K562 (cell line): ENCODE measurements around the gene CFAP20DC. TPM values are rescaled to one million over a fixed set of nuclear protein-coding genes. Genes with fewer than 3 reads are reported as not detected.
A peak's percentile ranks its signal among the peaks of the same experiment; 100 is the strongest.
"Not testable (repeated sequence)": the region's sequence is repeated elsewhere in the genome, so short reads cannot be mapped to it uniquely, and the experiment has no call there.

Experiments
- ATAC-seq: fragments of 200-7000 bp; cut with Tn5 transposase; 3 replicates; pipeline ENCODE4 v1.9.1; 2020; ENCODE audit warnings: moderate library complexity
- BruUV-seq: library from RNA; stranded (reverse); fragments of 400-500 nt; replicated peaks from 2 replicates; lab custom pipeline; 2021; lab: Mats Ljungman, UMichigan
- CTCF ChIA-PET: fragments of 300-600 bp; formaldehyde crosslinking; extraction: SDS; loops from one replicate; lab custom pipeline; 2021; ENCODE audit warnings: low intra/inter-chr PET ratio; lab: Yijun Ruan, JAX
- POLR2A ChIA-PET: fragments of 300-600, 350-650 bp; sonication (Branson Sonifier 250); formaldehyde crosslinking; extraction: SDS; loops from one replicate; lab custom pipeline; 2021; ENCODE audit warnings: antibody characterized with exemption, inconsistent platforms; lab: Yijun Ruan, JAX
- DNase-seq, 4 experiments: peaks; one replicate each; pipeline versions ENCODE4 v3.0.0 to v3.0.0-alpha.2; 2011 to 2018; ENCODE audit warnings: low spot score in 3 of 4, mixed read lengths in 3 of 4; ENCODE audit errors: extremely low read depth in 1 of 4
- FAIRE-seq: peaks from 2 replicates; lab custom pipeline; 2011; peaks lifted over from hg19 to GRCh38; lab: Jason Lieb, UNC
- H2AFZ ChIP-seq: 2 replicates; pipeline ENCODE4 v1.6.0; 2011; ENCODE audit warnings: low read depth, low read length, control low read depth, inconsistent platforms
- H3K27ac ChIP-seq: fragments of 200-600 bp; 3 replicates; pipeline ENCODE4 v1.8.0; 2011; ENCODE audit warnings: low read depth, mild to moderate bottlenecking, control low read depth, inconsistent platforms, low read length, moderate library complexity, mixed read lengths; ENCODE audit errors: extremely low read depth
- H3K27me3 ChIP-seq, 2 experiments: fragments of 300-600 bp in 1 of 2; 2 replicates in 1 of 2; 3 replicates in 1 of 2; pipeline versions ENCODE4 v1.6.0 to v1.8.0; 2011; ENCODE audit warnings: inconsistent platforms in 2 of 2, low read length in 2 of 2, mild to moderate bottlenecking in 1 of 2, mixed read lengths in 1 of 2, moderate library complexity in 1 of 2; ENCODE audit not compliant: control insufficient read depth in 2 of 2, insufficient read depth in 2 of 2
- H3K36me3 ChIP-seq: fragments of 300-600 bp; 3 replicates; pipeline ENCODE4 v1.8.0; 2011; ENCODE audit warnings: mild to moderate bottlenecking, low read length, inconsistent platforms; ENCODE audit not compliant: control insufficient read depth, insufficient read depth
- H3K4me1 ChIP-seq, 2 experiments: fragments of 200-600 bp in 1 of 2; replicated peaks in 1 of 2; 2 replicates in 1 of 2; 3 replicates in 1 of 2; pipeline versions ENCODE4 v1.5.1 to v1.8.0; 2011; ENCODE audit warnings: inconsistent platforms in 2 of 2, low read length in 2 of 2, mild to moderate bottlenecking in 1 of 2, mixed read lengths in 1 of 2, moderate library complexity in 1 of 2; ENCODE audit not compliant: control insufficient read depth in 2 of 2, insufficient read depth in 2 of 2
- H3K4me2 ChIP-seq: 2 replicates; pipeline ENCODE4 v1.6.1; 2011; ENCODE audit warnings: low read length, control low read depth, inconsistent platforms, mixed read lengths; ENCODE audit not compliant: insufficient read depth
- H3K4me3 ChIP-seq: fragments of 200-600 bp; sonication (generic), shearing (Covaris generic); 2 replicates; pipeline ENCODE4 v1.5.1; 2016; ENCODE audit warnings: control low read depth, inconsistent platforms
- H3K79me2 ChIP-seq: fragments of 200-600 bp; 3 replicates; pipeline ENCODE4 v1.8.0; 2011; ENCODE audit warnings: low read length, inconsistent platforms; ENCODE audit not compliant: control insufficient read depth, insufficient read depth
- H3K9ac ChIP-seq, 2 experiments: 2 replicates each; pipeline versions ENCODE4 v1.6.0 to v1.6.1; 2011; ENCODE audit warnings: low read depth in 2 of 2, low read length in 2 of 2, control low read depth in 1 of 2, inconsistent platforms in 1 of 2, mild to moderate bottlenecking in 1 of 2, mixed read lengths in 1 of 2; ENCODE audit not compliant: insufficient read depth in 1 of 2
- H3K9me1 ChIP-seq: one replicate; pipeline ENCODE4 v1.6.0; 2011; ENCODE audit warnings: inconsistent platforms, mild to moderate bottlenecking, low read length, moderate library complexity; ENCODE audit not compliant: control insufficient read depth, insufficient read depth
- H3K9me3 ChIP-seq: replicated peaks from 2 replicates; pipeline ENCODE4 v1.5.1; 2011; ENCODE audit warnings: low read depth, low read length, inconsistent platforms; ENCODE audit not compliant: control insufficient read depth, insufficient read depth
- H4K20me1 ChIP-seq: replicated peaks from 2 replicates; pipeline ENCODE4 v1.6.1; 2011; ENCODE audit warnings: low read length, inconsistent platforms, mixed read lengths; ENCODE audit not compliant: control insufficient read depth, insufficient read depth
- POLR2B ChIP-seq: fragments of 450-650 bp; IDR thresholded peaks from 2 replicates; pipeline ENCODE4 v1.6.1; 2018; ENCODE audit warnings: low read depth; ENCODE audit not compliant: partially characterized antibody
- RBFOX2 ChIP-seq: fragments of 200-400 bp; formaldehyde crosslinking; IDR thresholded peaks from 2 replicates; pipeline ENCODE4 v1.6.1; 2017; ENCODE audit warnings: low read depth, mild to moderate bottlenecking, low read length, moderate library complexity
- ZNF75A ChIP-seq: fragments of 450-650 bp; formaldehyde crosslinking; IDR thresholded peaks from 2 replicates; pipeline ENCODE4 v1.4.0; 2020; ENCODE audit warnings: mild to moderate bottlenecking
- ZNF766 ChIP-seq: fragments of 200-800 bp; sonication (Bioruptor generic); conservative IDR thresholded peaks from 2 replicates; pipeline ENCODE4 v1.6.1; 2016; ENCODE audit warnings: missing genetic modification characterization, missing compliant biosample characterization
- WGBS: fragments of 100-300 bp; shearing (Covaris generic); methylation state at CpG from one replicate; pipeline ENCODE4 v1.1.6; 2016; ENCODE audit warnings: low coverage, mixed read lengths; ENCODE audit not compliant: insufficient coverage; ENCODE audit errors: missing lambda C conversion rate; 5-methylcytosine and 5-hydroxymethylcytosine counted together
- in situ Hi-C: fragments of 300-500 bp; cut with MboI; formaldehyde crosslinking; loops from 4 replicates; pipeline ENCODE4 v1.15.0; 2018; ENCODE audit warnings: inconsistent platforms, mixed read lengths
- intact Hi-C: fragments of 100-400 bp; cut with micrococcal nuclease; formaldehyde crosslinking; loops from 2 replicates; pipeline ENCODE4 v1.14.2; 2022
- polyA plus RNA-seq, 8 experiments: library from polyadenylated mRNA; depleted of rRNA in 4 of 8; stranded (reverse) in 5 of 8; unstranded in 3 of 8; fragments of >200 nt; fragmentation: Nextera tagmentation in 2 of 8; fragmentation: Illumina TruSeq in 1 of 8; extraction: Ambion mirVana in 2 of 8; extraction: Trizol in 1 of 8; gene quantifications; 2 replicates each; pipeline versions ENCODE4 v1.2.1 to v1.2.3, GENCODE V29; 2011 to 2014; ENCODE audit warnings: inconsistent platforms in 1 of 8, missing spikeins in 1 of 8
- total RNA-seq, 7 experiments: library from RNA; depleted of rRNA in 6 of 7; stranded (reverse); fragments of >200 nt in 6 of 7; fragmentation: Illumina TruSeq in 2 of 7; extraction: Trizol in 2 of 7; gene quantifications; 2 replicates each; pipeline versions ENCODE4 v1.2.1 to v1.2.3, GENCODE V29; 2011 to 2021; ENCODE audit warnings: low replicate concordance in 1 of 7
- TF ChIP-seq, protein P1 (sequence below): fragments of 450-650 bp; IDR thresholded peaks from 2 replicates; pipeline ENCODE4 v1.6.1; 2016; ENCODE audit warnings: low read depth

Gene CFAP20DC
- total and polyA plus RNA-seq, 9 of the 15 experiments (the other 6 are each of a cell fraction or from before 2014, with no cell fraction given), result 1.6 to 5.9 (median 4.6) TPM

- TF ChIP-seq, protein P1, sequence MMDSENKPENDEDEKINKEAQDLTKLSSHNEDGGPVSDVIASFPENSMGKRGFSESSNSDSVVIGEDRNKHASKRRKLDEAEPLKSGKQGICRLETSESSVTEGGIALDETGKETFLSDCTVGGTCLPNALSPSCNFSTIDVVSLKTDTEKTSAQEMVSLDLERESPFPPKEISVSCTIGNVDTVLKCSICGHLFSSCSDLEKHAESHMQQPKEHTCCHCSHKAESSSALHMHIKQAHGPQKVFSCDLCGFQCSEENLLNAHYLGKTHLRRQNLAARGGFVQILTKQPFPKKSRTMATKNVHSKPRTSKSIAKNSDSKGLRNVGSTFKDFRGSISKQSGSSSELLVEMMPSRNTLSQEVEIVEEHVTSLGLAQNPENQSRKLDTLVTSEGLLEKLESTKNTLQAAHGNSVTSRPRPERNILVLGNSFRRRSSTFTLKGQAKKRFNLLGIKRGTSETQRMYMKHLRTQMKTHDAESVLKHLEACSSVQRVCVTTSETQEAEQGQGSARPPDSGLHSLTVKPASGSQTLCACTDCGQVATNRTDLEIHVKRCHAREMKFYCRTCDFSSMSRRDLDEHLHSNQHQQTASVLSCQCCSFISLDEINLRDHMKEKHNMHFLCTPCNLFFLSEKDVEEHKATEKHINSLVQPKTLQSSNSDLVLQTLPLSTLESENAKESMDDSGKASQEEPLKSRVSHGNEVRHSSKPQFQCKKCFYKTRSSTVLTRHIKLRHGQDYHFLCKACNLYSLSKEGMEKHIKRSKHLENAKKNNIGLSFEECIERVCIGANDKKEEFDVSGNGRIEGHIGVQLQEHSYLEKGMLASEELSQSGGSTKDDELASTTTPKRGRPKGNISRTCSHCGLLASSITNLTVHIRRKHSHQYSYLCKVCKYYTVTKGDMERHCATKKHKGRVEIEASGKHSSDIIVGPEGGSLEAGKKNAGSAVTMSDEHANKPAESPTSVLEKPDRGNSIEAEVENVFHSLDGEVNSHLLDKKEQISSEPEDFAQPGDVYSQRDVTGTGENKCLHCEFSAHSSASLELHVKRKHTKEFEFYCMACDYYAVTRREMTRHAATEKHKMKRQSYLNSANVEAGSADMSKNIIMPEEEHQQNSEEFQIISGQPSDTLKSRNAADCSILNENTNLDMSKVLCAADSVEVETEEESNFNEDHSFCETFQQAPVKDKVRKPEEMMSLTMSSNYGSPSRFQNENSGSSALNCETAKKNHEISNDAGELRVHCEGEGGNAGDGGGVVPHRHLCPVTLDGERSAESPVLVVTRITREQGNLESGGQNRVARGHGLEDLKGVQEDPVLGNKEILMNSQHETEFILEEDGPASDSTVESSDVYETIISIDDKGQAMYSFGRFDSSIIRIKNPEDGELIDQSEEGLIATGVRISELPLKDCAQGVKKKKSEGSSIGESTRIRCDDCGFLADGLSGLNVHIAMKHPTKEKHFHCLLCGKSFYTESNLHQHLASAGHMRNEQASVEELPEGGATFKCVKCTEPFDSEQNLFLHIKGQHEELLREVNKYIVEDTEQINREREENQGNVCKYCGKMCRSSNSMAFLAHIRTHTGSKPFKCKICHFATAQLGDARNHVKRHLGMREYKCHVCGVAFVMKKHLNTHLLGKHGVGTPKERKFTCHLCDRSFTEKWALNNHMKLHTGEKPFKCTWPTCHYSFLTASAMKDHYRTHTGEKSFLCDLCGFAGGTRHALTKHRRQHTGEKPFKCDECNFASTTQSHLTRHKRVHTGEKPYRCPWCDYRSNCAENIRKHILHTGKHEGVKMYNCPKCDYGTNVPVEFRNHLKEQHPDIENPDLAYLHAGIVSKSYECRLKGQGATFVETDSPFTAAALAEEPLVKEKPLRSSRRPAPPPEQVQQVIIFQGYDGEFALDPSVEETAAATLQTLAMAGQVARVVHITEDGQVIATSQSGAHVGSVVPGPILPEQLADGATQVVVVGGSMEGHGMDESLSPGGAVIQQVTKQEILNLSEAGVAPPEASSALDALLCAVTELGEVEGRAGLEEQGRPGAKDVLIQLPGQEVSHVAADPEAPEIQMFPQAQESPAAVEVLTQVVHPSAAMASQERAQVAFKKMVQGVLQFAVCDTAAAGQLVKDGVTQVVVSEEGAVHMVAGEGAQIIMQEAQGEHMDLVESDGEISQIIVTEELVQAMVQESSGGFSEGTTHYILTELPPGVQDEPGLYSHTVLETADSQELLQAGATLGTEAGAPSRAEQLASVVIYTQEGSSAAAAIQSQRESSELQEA, result no peak
- TF ChIP-seq RBFOX2 (peak; percentile 83), ZNF766 (no peak), ZNF75A (CRISPR knock-in tag) (no peak), POLR2B (peak; percentile 48)
Observed at GRCh38 chr3:59049671-59050331, at the start of gene CFAP20DC (continued).

- 13% methylated on average over 1 of the region's 1 CpG for WGBS
- H3K9me3 ChIP-seq, H3K4me1 ChIP-seq, H4K20me1 ChIP-seq, H3K79me2 ChIP-seq, H3K36me3 ChIP-seq, H3K9ac ChIP-seq, H3K9me1 ChIP-seq, H3K27ac ChIP-seq, H2AFZ ChIP-seq, H3K4me2 ChIP-seq, BruUV-seq, H3K4me3 ChIP-seq, intact Hi-C loops, POLR2A ChIA-PET, in situ Hi-C loops, CTCF ChIA-PET, H3K27me3 ChIP-seq, FAIRE-seq, DNase-seq, ATAC-seq: not testable (repeated sequence)
Observed at GRCh38 chr3:59098516-59098915, 48.7 kb upstream of the CFAP20DC start.
